Muscle layer of duodenum (tissue), 2 donors: Measurements from ENCODE around the gene MRPL21.
A peak's percentile ranks its signal among the peaks of the same experiment; 100 is the strongest.

Source experiments
- H3K27ac ChIP-seq: one replicate; pipeline ENCODE4 v1.7.0; 2013; ENCODE audit warnings: mild to moderate bottlenecking, low read length
- H3K27me3 ChIP-seq: one replicate; pipeline ENCODE4 v1.7.0; 2013; ENCODE audit warnings: low read depth, mild to moderate bottlenecking, control low read depth, low read length
- H3K36me3 ChIP-seq, 2 donors: one replicate each; pipeline ENCODE4 v1.7.0; 2013; ENCODE audit warnings: low read length in 2 of 2, control low read depth in 1 of 2, mild to moderate bottlenecking in 1 of 2; ENCODE audit not compliant: insufficient read depth in 2 of 2, control insufficient read depth in 1 of 2
- H3K4me1 ChIP-seq, 2 donors: one replicate each; pipeline ENCODE4 v1.7.0; 2013; ENCODE audit warnings: low read length in 2 of 2, mild to moderate bottlenecking in 2 of 2, control low read depth in 1 of 2, moderate library complexity in 1 of 2; ENCODE audit not compliant: insufficient read depth in 2 of 2, control insufficient read depth in 1 of 2
- H3K4me3 ChIP-seq, 2 donors: one replicate each; pipeline ENCODE4 v1.7.0; 2013; ENCODE audit warnings: low read length in 2 of 2, low read depth in 1 of 2, mild to moderate bottlenecking in 1 of 2
- H3K9me3 ChIP-seq, 2 donors: one replicate each; pipeline ENCODE4 v1.7.0; 2013; ENCODE audit warnings: low read length in 2 of 2, control low read depth in 1 of 2, mild to moderate bottlenecking in 1 of 2; ENCODE audit not compliant: control insufficient read depth in 1 of 2
- donor health status: healthy.

Gene MRPL21

GRCh38 chr11:68933605-68934320 is 30.1 kb upstream of the MRPL21 start:
- H3K4me3 ChIP-seq = no peak overlapping the region
- peaks cover under 1 to 5% of the 10 kb centered on the region in 2 donors for H3K4me1 ChIP-seq
- no peak overlapping the region for H3K27ac ChIP-seq
- H3K36me3 ChIP-seq = peaks cover 38 to 84% of the 10 kb centered on the region in 2 donors
- no peaks in the 10 kb centered on the region for H3K9me3 ChIP-seq
- no peaks in the 10 kb centered on the region for H3K27me3 ChIP-seq

GRCh38 chr11:68932933-68933577 is 29.4 kb upstream of the MRPL21 start:
- no peaks in the 10 kb centered on the region for H3K9me3 ChIP-seq
- H3K27ac ChIP-seq = no peak overlapping the region
- no peaks in the 10 kb centered on the region for H3K27me3 ChIP-seq
- H3K4me1 ChIP-seq = peaks cover 8 to 11% of the 10 kb centered on the region in 2 donors
- no peak overlapping the region for H3K4me3 ChIP-seq
- H3K36me3 ChIP-seq = peaks cover 35 to 77% of the 10 kb centered on the region in 2 donors

- no peak overlapping the region for H3K27ac ChIP-seq
- no peaks in the 10 kb centered on the region for H3K27me3 ChIP-seq
- H3K4me3 ChIP-seq = no peak overlapping the region
- peaks cover 14 to 17% of the 10 kb centered on the region in 2 donors for H3K4me1 ChIP-seq
- H3K36me3 ChIP-seq = peaks cover 32 to 70% of the 10 kb centered on the region in 2 donors
- no peaks in the 10 kb centered on the region for H3K9me3 ChIP-seq
Observed at GRCh38 chr11:68932358-68932757, 28.7 kb upstream of the MRPL21 start.

GRCh38 chr11:68931911-68932310 is 28.3 kb upstream of the MRPL21 start:
- Histone ChIP-seq H3K36me3 (peaks cover 28 to 66% of the 10 kb centered on the region in 2 donors), H3K9me3 (no peaks in the 10 kb centered on the region), H3K27ac (no peak overlapping the region), H3K4me1 (peaks cover 15 to 19% of the 10 kb centered on the region in 2 donors), H3K27me3 (no peaks in the 10 kb centered on the region), H3K4me3 (no peak overlapping the region)

- Histone ChIP-seq H3K27ac (no peak overlapping the region), H3K36me3 (peaks cover 28 to 61% of the 10 kb centered on the region in 2 donors), H3K4me1 (peaks cover 15 to 19% of the 10 kb centered on the region in 2 donors)
Observed at GRCh38 chr11:68930991-68931855, 27.6 kb upstream of the MRPL21 start.

GRCh38 chr11:68929706-68930570 is 26.3 kb upstream of the MRPL21 start:
- no peaks in the 10 kb centered on the region for H3K27me3 ChIP-seq
- H3K4me1 ChIP-seq = peaks cover 15 to 19% of the 10 kb centered on the region in 2 donors
- peaks cover 9 to 12% of the 10 kb centered on the region in 2 donors for H3K9me3 ChIP-seq
- H3K27ac ChIP-seq = no peak overlapping the region
- no peak overlapping the region for H3K4me3 ChIP-seq
- peaks cover 23 to 63% of the 10 kb centered on the region in 2 donors for H3K36me3 ChIP-seq

More at GRCh38 chr11:68930991-68931855, 27.6 kb upstream of the MRPL21 start:
- Histone ChIP-seq H3K27me3 (no peaks in the 10 kb centered on the region), H3K9me3 (no peaks in the 10 kb centered on the region), H3K4me3 (no peak overlapping the region)

GRCh38 chr11:68929135-68929534 is 25.5 kb upstream of the MRPL21 start:
- H3K27ac ChIP-seq = no peak overlapping the region
- peaks cover 21 to 63% of the 10 kb centered on the region in 2 donors for H3K36me3 ChIP-seq
- H3K9me3 ChIP-seq = peaks cover 9 to 16% of the 10 kb centered on the region in 2 donors
- H3K4me1 ChIP-seq = peaks cover 15 to 19% of the 10 kb centered on the region in 2 donors
- H3K4me3 ChIP-seq = no peak overlapping the region
- no peaks in the 10 kb centered on the region for H3K27me3 ChIP-seq

- Histone ChIP-seq H3K36me3 (peaks cover 26 to 66% of the 10 kb centered on the region in 2 donors), H3K4me1 (peaks cover 15 to 26% of the 10 kb centered on the region in 2 donors), H3K9me3 (peaks cover 9 to 16% of the 10 kb centered on the region in 2 donors), H3K27ac (peak overlapping the region; percentile 79), H3K4me3 (no peak overlapping the region), H3K27me3 (no peaks in the 10 kb centered on the region)
Observed at GRCh38 chr11:68928136-68928880, 24.7 kb upstream of the MRPL21 start.

- Histone ChIP-seq H3K27me3 (no peaks in the 10 kb centered on the region), H3K27ac (peak overlapping the region; percentile 79), H3K9me3 (peaks cover 9 to 16% of the 10 kb centered on the region in 2 donors), H3K4me1 (peaks cover 15 to 26% of the 10 kb centered on the region in 2 donors), H3K36me3 (peaks cover 26 to 68% of the 10 kb centered on the region in 2 donors), H3K4me3 (no peak overlapping the region)
Observed at GRCh38 chr11:68927280-68928135, 23.9 kb upstream of the MRPL21 start.
